ENCODE results near the gene B4GALT5.

B4GALT5 gene

GRCh38 chr20:49597825-49598395 is 115.8 kb downstream of the B4GALT5 start:
- no peak for DNase-seq

- no peak for DNase-seq
Measured at GRCh38 chr20:49595811-49596561, 117.7 kb downstream of the B4GALT5 start.

- no peak for DNase-seq
Measured at GRCh38 chr20:49595346-49595745, 118.3 kb downstream of the B4GALT5 start.

GRCh38 chr20:49594931-49595315 is 118.8 kb downstream of the B4GALT5 start:
- no peak for DNase-seq

GRCh38 chr20:49594143-49594930 is 119.3 kb downstream of the B4GALT5 start:
- DNase-seq = no peak

- DNase-seq = no peak
Measured at GRCh38 chr20:49593466-49594142, 120.1 kb downstream of the B4GALT5 start.

- DNase-seq = no peak
Measured at GRCh38 chr20:49592120-49592519, 121.6 kb downstream of the B4GALT5 start.

GRCh38 chr20:49591217-49591865 is 122.3 kb downstream of the B4GALT5 start:
- no peak for DNase-seq

- DNase-seq = no peak
Measured at GRCh38 chr20:49590163-49591017, 123.3 kb downstream of the B4GALT5 start.

GRCh38 chr20:49589747-49590146 is 123.9 kb downstream of the B4GALT5 start:
- no peak for DNase-seq

GRCh38 chr20:49587111-49587570 is 126.5 kb downstream of the B4GALT5 start:
- DNase-seq = no peak

GRCh38 chr20:49585585-49586245 is 128.0 kb downstream of the B4GALT5 start:
- no peak for DNase-seq

GRCh38 chr20:49584418-49585382 is 129.0 kb downstream of the B4GALT5 start:
- DNase-seq = no peak

GRCh38 chr20:49583669-49584417 is 129.8 kb downstream of the B4GALT5 start:
- DNase-seq = peak; percentile 63

GRCh38 chr20:49583343-49583668 is 130.4 kb downstream of the B4GALT5 start:
- no peak for DNase-seq
